Adrenal gland (tissue), 12 donors: Measurements from ENCODE around the gene TMSB10. TPM values are rescaled to one million over a fixed set of nuclear protein-coding genes. Genes with fewer than 3 reads are reported as not detected.

Experiments used
- DNase-seq, 7 donors: peaks; one replicate each; pipeline ENCODE4 v3.0.0-alpha.2; 2019 to 2020
- H3K27ac ChIP-seq, 5 donors: fragments of 200-600 bp; sonication (generic) in 4 of 5; 1 replicate in 3 of 5; 2 replicates in 2 of 5; pipeline versions ENCODE4 v1.5.1 to v1.8.0; 2016 to 2020; ENCODE audit warnings: mild to moderate bottlenecking in 1 of 5
- H3K27me3 ChIP-seq: fragments of 200-600 bp; 2 replicates; pipeline ENCODE4 v1.8.0; 2021
- H3K36me3 ChIP-seq, 2 donors: fragments of 200-600 bp; replicated peaks in 1 of 2; 1 replicate in 1 of 2; 2 replicates in 1 of 2; pipeline versions ENCODE4 v1.5.1 to v1.8.0; 2018 to 2022
- H3K4me1 ChIP-seq, 2 donors: fragments of 200-600 bp; replicated peaks in 1 of 2; 1 replicate in 1 of 2; 2 replicates in 1 of 2; pipeline versions ENCODE4 v1.5.1 to v1.8.0; 2018 to 2021
- H3K4me3 ChIP-seq, 4 donors: fragments of 200-600 bp; sonication (generic) in 3 of 4; one replicate each; pipeline ENCODE4 v1.5.1; 2016 to 2018
- H3K9me3 ChIP-seq, 3 donors: fragments of 200-600 bp; sonication (generic) in 1 of 3; replicated peaks in 1 of 3; 1 replicate in 2 of 3; 2 replicates in 1 of 3; pipeline versions ENCODE4 v1.5.1 to v1.8.0; 2016 to 2021
- POLR2A ChIP-seq, 2 donors: fragments of 450-650 bp; IDR thresholded peaks; one replicate each; pipeline ENCODE4 v1.6.1; 2017; ENCODE audit warnings: antibody characterized with exemption in 2 of 2, mild to moderate bottlenecking in 2 of 2, moderate library complexity in 1 of 2
- WGBS, 4 donors: extraction: QIAGEN DNeasy Blood & Tissue Kit in 2 of 4; methylation state at CpG; one replicate each; pipeline versions ENCODE4 v1.1.5 to v1.1.7; 2013 to 2017; 5-methylcytosine and 5-hydroxymethylcytosine counted together
- intact Hi-C, 2 donors: fragments of 100-400 bp; cut with DNase I; formaldehyde crosslinking; loops; one replicate each; pipeline versions ENCODE4 v1.14.1 to v1.15.0; 2022 to 2023
- polyA plus RNA-seq, 3 donors: library from polyadenylated mRNA; stranded (reverse); fragments of 200-250 nt in 2 of 3; fragments of 350-450 nt in 1 of 3; fragmentation: Illumina TruSeq in 1 of 3; extraction: RNeasy Lipid Tissue Mini Kit (QIAGEN cat#74804) in 1 of 3; gene quantifications; one replicate each; pipeline ENCODE4 v1.2.3, GENCODE V29; 2013 to 2014
- total RNA-seq, 9 donors: library from RNA; depleted of rRNA in 4 of 9; stranded (reverse); fragments of >200 nt in 4 of 9; fragments of 120-200 nt in 1 of 9; fragmentation: NEBNext Ultra II Directional in 1 of 9; extraction: Animal tissue kit (Norgen Biotek cat#: 25700) in 1 of 9; gene quantifications; one replicate each; pipeline versions ENCODE4 v1.1.0 to v1.2.4, GENCODE V29; 2013 to 2023
- TF ChIP-seq, protein P1 (sequence below), 6 experiments: fragments of 450-650 bp in 4 of 6; fragments of 200-600 bp in 2 of 6; sonication (generic) in 1 of 6; IDR thresholded peaks; 1 replicate in 5 of 6; 2 replicates in 1 of 6; pipeline versions ENCODE4 v1.5.1 to v1.8.0; 2016 to 2021; ENCODE audit warnings: antibody characterized with exemption in 6 of 6, mild to moderate bottlenecking in 2 of 6, moderate library complexity in 1 of 6
- donor health status: healthy with polysubstance abuse.
- donor health status: Bipolar disorder and iron deficiency.
- donor health status: DM: yes; HTN: yes; CAD: no.
- donor health status: DM: no; HTN: no; CAD: no.
- donor health status: DM: no; HTN: no; CAD: no.
- donor health status: DM: yes; HTN: yes; CAD: no.

The TMSB10 gene
- total and polyA plus RNA-seq, 12 donors: 473 to 2,004 (median 1,367) TPM

DNA sequence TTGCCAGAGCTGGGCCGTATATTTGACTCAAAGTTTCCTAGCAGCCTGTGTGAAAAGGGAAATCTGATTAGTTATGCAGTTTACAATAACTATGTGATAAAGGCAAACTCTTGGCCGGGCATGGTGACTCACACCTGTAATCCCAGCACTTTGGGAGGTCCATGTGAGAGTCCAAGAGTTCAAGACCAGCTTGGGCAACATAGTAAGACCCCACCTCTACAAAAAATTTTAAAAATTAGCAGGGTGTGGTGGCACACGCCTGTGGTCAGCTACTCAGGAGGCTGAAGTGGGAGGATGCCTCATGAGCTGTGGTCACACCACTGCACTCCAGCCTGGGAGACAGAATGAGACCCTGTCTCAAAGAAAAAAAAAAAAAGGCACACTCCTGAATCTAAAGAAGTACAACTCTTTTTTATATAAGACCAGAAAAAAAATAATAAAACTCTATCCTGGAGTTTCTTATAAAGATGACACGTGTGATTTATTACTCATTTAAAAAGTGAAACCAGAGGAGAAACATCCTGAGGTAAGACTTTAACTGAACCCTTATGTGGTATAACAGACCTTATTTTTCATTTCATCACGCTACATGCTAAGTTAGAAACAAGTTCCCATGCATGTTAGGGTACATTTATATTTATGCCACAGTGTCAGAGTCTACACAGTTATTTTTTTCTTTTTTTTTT lies 32.9 kb downstream of the TMSB10 start:
- H3K4me1 ChIP-seq: no peaks in the 10 kb centered on the region
- TF ChIP-seq, protein P1, sequence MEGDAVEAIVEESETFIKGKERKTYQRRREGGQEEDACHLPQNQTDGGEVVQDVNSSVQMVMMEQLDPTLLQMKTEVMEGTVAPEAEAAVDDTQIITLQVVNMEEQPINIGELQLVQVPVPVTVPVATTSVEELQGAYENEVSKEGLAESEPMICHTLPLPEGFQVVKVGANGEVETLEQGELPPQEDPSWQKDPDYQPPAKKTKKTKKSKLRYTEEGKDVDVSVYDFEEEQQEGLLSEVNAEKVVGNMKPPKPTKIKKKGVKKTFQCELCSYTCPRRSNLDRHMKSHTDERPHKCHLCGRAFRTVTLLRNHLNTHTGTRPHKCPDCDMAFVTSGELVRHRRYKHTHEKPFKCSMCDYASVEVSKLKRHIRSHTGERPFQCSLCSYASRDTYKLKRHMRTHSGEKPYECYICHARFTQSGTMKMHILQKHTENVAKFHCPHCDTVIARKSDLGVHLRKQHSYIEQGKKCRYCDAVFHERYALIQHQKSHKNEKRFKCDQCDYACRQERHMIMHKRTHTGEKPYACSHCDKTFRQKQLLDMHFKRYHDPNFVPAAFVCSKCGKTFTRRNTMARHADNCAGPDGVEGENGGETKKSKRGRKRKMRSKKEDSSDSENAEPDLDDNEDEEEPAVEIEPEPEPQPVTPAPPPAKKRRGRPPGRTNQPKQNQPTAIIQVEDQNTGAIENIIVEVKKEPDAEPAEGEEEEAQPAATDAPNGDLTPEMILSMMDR (IDR thresholded peaks at IDR 0.05): no peak
- TF ChIP-seq POLR2A (IDR thresholded peaks at IDR 0.05): no peak
- no peak overlapping the region for H3K4me3 ChIP-seq
- no peaks in the 10 kb centered on the region for H3K27me3 ChIP-seq
- H3K27ac ChIP-seq: no peak overlapping the region
- intact Hi-C loops: no loop called here
- no peak for DNase-seq
- 76 to 83% (median 80%) methylated on average over 5 of the region's 5 CpGs for WGBS, 4 donors
- H3K36me3 ChIP-seq: no peaks in the 10 kb centered on the region
- no peaks in the 10 kb centered on the region for H3K9me3 ChIP-seq

DNA sequence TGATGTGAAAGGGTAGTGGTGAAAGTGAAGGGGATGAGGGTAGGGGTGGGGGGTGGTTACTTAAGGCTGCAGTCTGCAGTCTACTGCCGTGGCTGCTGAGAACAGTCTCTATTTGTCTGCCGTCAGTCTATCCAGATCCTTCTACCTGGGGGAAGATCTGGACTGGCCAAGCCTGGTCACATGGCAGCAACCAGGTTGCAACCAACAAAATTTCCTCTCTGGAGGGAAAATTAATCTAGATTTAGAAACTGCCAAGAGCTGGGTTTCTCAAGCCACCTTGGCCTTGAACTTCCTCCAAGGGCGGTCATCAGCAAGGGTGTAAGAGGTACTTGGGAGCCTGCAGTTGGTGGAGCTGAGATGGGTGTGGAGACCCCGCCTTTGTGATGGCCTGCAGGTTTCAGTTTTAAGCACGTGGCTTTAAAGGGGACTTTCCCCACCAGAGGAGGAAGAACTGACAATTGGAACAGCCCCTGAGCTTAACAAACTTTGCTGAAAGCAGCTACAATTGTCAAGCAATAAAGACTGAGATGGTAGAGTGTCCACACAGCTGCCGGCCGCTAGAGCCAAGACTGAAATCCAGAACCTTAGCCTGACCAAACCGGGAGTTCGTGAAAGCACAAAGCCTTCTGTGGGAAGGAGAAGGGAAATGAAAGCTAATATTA lies 34.1 kb downstream of the TMSB10 start:
- H3K27me3 ChIP-seq: no peaks in the 10 kb centered on the region
- no peak for TF ChIP-seq POLR2A (IDR thresholded peaks at IDR 0.05)
- TF ChIP-seq, protein P1 (IDR thresholded peaks at IDR 0.05): no peak
- 60 to 68% (median 65%) methylated on average over 9 of the region's 9 CpGs for WGBS, 4 donors
- no peaks in the 10 kb centered on the region for H3K9me3 ChIP-seq
- DNase-seq: no peak
- H3K36me3 ChIP-seq: no peaks in the 10 kb centered on the region
- intact Hi-C loops: no loop called here
- no peak overlapping the region for H3K4me3 ChIP-seq
- no peaks in the 10 kb centered on the region for H3K4me1 ChIP-seq
- H3K27ac ChIP-seq: no peak overlapping the region

DNA sequence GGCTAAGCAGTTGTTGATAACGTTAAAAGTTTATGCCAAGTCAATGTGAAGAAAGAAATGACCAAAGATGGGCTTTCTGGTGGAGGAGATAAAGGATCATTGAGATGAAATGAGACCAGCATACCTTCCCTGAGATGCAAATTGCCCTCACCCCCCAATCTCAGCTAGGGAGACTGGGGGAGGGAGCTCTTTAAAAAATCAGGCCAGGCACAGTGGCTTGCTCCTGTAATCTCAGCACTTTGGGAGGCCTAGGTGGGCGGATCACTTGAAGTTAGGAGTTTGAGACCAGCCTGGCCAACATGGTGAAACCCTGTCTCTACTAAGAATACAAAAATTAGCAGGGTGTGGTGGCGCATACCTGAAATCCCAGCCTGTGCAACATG lies 34.6 kb downstream of the TMSB10 start:
- Histone ChIP-seq H3K27me3 (no peaks in the 10 kb centered on the region), H3K36me3 (no peaks in the 10 kb centered on the region), H3K4me3 (no peak overlapping the region), H3K27ac (no peak overlapping the region), H3K4me1 (no peaks in the 10 kb centered on the region), H3K9me3 (no peaks in the 10 kb centered on the region)
- WGBS, 4 donors: 74 to 86% (median 77%) methylated on average over 2 to 3 of the region's 3 CpGs
- no peak for DNase-seq
- intact Hi-C loops: no loop called here
- TF ChIP-seq POLR2A (IDR thresholded peaks at IDR 0.05): no peak
- TF ChIP-seq, protein P1 (IDR thresholded peaks at IDR 0.05): no peak

DNA sequence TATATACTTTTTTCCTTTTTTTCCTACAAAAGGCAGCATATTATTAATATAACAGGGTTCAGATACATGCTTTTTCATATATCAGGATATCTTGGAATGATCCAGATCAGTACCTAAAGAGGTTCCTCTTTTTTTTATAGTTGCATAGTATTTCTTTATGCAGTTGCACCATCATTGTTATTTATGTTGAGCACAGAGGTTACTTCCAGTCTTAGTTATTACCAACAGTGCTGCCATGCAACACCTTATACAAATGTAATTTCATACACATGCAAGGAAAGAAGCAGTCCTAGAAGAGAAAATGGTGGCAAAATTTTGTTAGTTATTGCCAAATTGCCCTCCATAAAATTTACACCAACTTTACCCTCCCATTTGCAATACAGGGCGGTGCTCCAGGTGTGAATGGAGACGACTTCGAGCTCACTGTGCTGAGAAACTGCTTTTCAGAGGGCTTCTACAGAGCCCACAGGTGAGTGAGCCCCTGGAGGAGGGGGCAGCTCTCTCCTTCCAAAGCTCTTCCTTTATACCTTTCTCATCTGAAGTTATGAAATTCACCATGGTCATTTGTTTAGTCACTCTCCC lies 35.5 kb downstream of the TMSB10 start:
- no peaks in the 10 kb centered on the region for H3K4me1 ChIP-seq
- intact Hi-C loops: no loop called here
- H3K27ac ChIP-seq: no peak overlapping the region
- 78 to 93% (median 86%) methylated on average over 3 of the region's 3 CpGs for WGBS, 4 donors
- H3K4me3 ChIP-seq: no peak overlapping the region
- H3K9me3 ChIP-seq: no peaks in the 10 kb centered on the region
- no peaks in the 10 kb centered on the region for H3K27me3 ChIP-seq
- H3K36me3 ChIP-seq: no peaks in the 10 kb centered on the region
- TF ChIP-seq POLR2A (IDR thresholded peaks at IDR 0.05): no peak
- TF ChIP-seq, protein P1 (IDR thresholded peaks at IDR 0.05): no peak
- no peak for DNase-seq
